ENCODE data around the gene UBR4. TPM values are rescaled to one million over a fixed set of nuclear protein-coding genes. Genes with fewer than 3 reads are reported as not detected.
"Not testable (repeated sequence)": the region's sequence is repeated elsewhere in the genome, so short reads cannot be mapped to it uniquely, and the experiment has no call there.

Gene UBR4
- polyA plus RNA-seq, 1 donor (not counting 4 experiments of a cell fraction or from before 2014, with no cell fraction given), result 39.0 TPM

DNA sequence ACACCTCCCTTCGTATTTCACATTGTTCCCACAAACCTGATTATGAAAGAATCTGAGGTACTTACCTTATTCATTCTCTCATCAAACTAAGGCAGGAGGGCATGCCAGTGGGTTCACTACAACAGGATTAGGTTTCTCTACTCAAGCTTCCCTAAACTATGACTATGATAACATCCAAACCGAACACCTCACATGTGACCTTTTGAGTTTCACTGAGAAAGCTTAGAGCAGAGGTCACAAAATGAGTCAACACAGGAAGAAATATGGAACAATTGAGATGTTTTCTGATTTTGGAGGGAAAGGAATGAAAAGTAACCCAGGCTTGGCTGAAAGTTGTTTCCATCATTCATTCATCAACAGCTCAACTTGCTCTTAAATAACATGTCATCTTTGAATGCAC lies 24.1 kb downstream of the UBR4 start:
- no peaks in the 10 kb centered on the region for H3K4me1 ChIP-seq (ENCODE audit: control insufficient read depth, extremely low read depth, insufficient read depth, low read length)
- DNase-seq (ENCODE audit: low read depth, low spot score) (no peak), FAIRE-seq (peak; percentile 13)
- TF ChIP-seq EZH2 (IDR thresholded peaks at IDR 0.05; ENCODE audit: low read length), result no peak
- TF ChIP-seq, protein P1, sequence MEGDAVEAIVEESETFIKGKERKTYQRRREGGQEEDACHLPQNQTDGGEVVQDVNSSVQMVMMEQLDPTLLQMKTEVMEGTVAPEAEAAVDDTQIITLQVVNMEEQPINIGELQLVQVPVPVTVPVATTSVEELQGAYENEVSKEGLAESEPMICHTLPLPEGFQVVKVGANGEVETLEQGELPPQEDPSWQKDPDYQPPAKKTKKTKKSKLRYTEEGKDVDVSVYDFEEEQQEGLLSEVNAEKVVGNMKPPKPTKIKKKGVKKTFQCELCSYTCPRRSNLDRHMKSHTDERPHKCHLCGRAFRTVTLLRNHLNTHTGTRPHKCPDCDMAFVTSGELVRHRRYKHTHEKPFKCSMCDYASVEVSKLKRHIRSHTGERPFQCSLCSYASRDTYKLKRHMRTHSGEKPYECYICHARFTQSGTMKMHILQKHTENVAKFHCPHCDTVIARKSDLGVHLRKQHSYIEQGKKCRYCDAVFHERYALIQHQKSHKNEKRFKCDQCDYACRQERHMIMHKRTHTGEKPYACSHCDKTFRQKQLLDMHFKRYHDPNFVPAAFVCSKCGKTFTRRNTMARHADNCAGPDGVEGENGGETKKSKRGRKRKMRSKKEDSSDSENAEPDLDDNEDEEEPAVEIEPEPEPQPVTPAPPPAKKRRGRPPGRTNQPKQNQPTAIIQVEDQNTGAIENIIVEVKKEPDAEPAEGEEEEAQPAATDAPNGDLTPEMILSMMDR (optimal IDR thresholded peaks at IDR 0.05 in 1 of 3, IDR thresholded peaks at IDR 0.05 in 1 of 3, conservative IDR thresholded peaks at IDR 0.05 in 1 of 3; ENCODE audit: extremely low read depth in 1 of 3, insufficient read depth in 2 of 3, low read length in 3 of 3), result no peak
- no peak overlapping the region for H3K4me2 ChIP-seq (ENCODE audit: control insufficient read depth, extremely low read depth, insufficient read depth, low read depth, low read length)
- dilution Hi-C loops (cut with MboI; ENCODE audit: extremely low pct_ligation_motif_present, low sequenced_read_pairs), result no loop called here
- H3K9me3 ChIP-seq (ENCODE audit: control insufficient read depth, low read depth, low read length), result no peaks in the 10 kb centered on the region
- H3K4me3 ChIP-seq (ENCODE audit: control insufficient read depth in 2 of 3, extremely low read depth in 1 of 3, insufficient read depth in 2 of 3, low read depth in 1 of 3, low read length in 3 of 3), result no peak overlapping the region
- no peaks in the 10 kb centered on the region for H3K27me3 ChIP-seq (ENCODE audit: control insufficient read depth, extremely low read depth, insufficient read depth, low read length)
- H3K79me2 ChIP-seq (ENCODE audit: control insufficient read depth, insufficient read depth, low read length), result peaks cover 3% of the 10 kb centered on the region
- H3K9me1 ChIP-seq (ENCODE audit: control insufficient read depth, extremely low read depth, insufficient read depth, low read length), result no peaks in the 10 kb centered on the region
- no peaks in the 10 kb centered on the region for H4K20me1 ChIP-seq (ENCODE audit: control insufficient read depth, extremely low read depth, insufficient read depth, low read length)
- no peak overlapping the region for H3K27ac ChIP-seq (ENCODE audit: control insufficient read depth, insufficient read depth, low read length)
- H3K9ac ChIP-seq (ENCODE audit: control insufficient read depth, extremely low read depth, insufficient read depth, low read length), result no peak overlapping the region
- H3K36me3 ChIP-seq (ENCODE audit: control insufficient read depth in 2 of 2, extremely low read depth in 1 of 2, insufficient read depth in 2 of 2, low read length in 2 of 2), result peaks cover 27 to 40% of the 10 kb centered on the region in 2 experiments
- H2AFZ ChIP-seq (ENCODE audit: control insufficient read depth, low read length), result no peak overlapping the region

DNA sequence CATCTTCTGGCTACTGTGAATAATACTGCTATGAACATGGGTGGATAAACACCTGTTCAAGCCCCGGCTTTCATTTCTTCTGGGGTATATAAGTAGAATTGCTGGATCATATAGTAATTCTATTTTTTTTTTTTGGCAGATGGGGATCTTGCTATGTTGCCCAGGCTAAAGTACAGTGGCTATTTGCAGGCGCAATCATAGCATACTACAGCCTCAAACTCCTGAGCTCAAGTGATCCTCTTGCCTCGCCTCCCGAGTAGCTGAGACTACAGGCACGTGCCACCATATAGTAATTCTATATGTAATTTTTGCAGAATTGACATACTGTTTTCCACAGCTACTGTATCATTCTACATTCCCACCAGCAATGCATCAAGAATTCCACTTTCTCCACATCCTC lies 27.8 kb downstream of the UBR4 start:
- Histone ChIP-seq H3K27me3 (ENCODE audit: control insufficient read depth, extremely low read depth, insufficient read depth, low read length) (no peaks in the 10 kb centered on the region), H2AFZ (ENCODE audit: control insufficient read depth, low read length) (no peak overlapping the region), H3K9ac (ENCODE audit: control insufficient read depth, extremely low read depth, insufficient read depth, low read length) (no peak overlapping the region), H3K9me3 (ENCODE audit: control insufficient read depth, low read depth, low read length) (no peaks in the 10 kb centered on the region), H3K79me2 (ENCODE audit: control insufficient read depth, insufficient read depth, low read length) (no peaks in the 10 kb centered on the region), H3K9me1 (ENCODE audit: control insufficient read depth, extremely low read depth, insufficient read depth, low read length) (no peaks in the 10 kb centered on the region), H3K4me1 (ENCODE audit: control insufficient read depth, extremely low read depth, insufficient read depth, low read length) (no peaks in the 10 kb centered on the region), H3K27ac (ENCODE audit: control insufficient read depth, insufficient read depth, low read length) (no peak overlapping the region), H3K36me3 (ENCODE audit: control insufficient read depth in 2 of 2, extremely low read depth in 1 of 2, insufficient read depth in 2 of 2, low read length in 2 of 2) (peaks cover 28 to 36% of the 10 kb centered on the region in 2 experiments), H3K4me3 (ENCODE audit: control insufficient read depth in 2 of 3, extremely low read depth in 1 of 3, insufficient read depth in 2 of 3, low read depth in 1 of 3, low read length in 3 of 3) (no peak overlapping the region), H3K4me2 (ENCODE audit: control insufficient read depth, extremely low read depth, insufficient read depth, low read depth, low read length) (no peak overlapping the region), H4K20me1 (ENCODE audit: control insufficient read depth, extremely low read depth, insufficient read depth, low read length) (no peaks in the 10 kb centered on the region)
- TF ChIP-seq, protein P1 (optimal IDR thresholded peaks at IDR 0.05 in 1 of 3, IDR thresholded peaks at IDR 0.05 in 1 of 3, conservative IDR thresholded peaks at IDR 0.05 in 1 of 3; ENCODE audit: extremely low read depth in 1 of 3, insufficient read depth in 2 of 3, low read length in 3 of 3), result no peak
- no peak for TF ChIP-seq EZH2 (IDR thresholded peaks at IDR 0.05; ENCODE audit: low read length)
- no peak for FAIRE-seq
- dilution Hi-C loops (cut with MboI; ENCODE audit: extremely low pct_ligation_motif_present, low sequenced_read_pairs), result no loop called here
- DNase-seq (ENCODE audit: low read depth, low spot score), result no peak

DNA sequence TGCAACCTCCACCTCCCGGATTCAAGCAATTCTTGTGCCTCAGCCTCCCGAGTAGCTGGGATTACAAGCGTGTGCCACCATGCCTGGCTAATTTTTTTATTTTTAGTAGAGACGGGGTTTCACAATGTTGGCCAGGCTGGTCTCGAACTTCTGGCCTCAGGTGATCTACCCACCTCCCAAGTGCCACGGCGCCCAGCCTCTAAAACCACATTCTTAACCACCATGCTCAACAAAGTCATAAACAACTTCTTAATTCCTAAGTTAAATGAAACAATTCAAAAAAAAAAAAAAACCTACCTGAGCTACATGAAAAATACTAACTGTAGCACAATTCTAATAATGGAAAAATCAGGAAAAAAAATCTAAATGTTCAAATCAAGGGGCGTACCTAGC lies 29.8 kb downstream of the UBR4 start:
- H3K9me3 ChIP-seq (ENCODE audit: control insufficient read depth, low read depth, low read length); H3K4me1 ChIP-seq (ENCODE audit: control insufficient read depth, extremely low read depth, insufficient read depth, low read length); H3K79me2 ChIP-seq (ENCODE audit: control insufficient read depth, insufficient read depth, low read length); H2AFZ ChIP-seq (ENCODE audit: control insufficient read depth, low read length); H3K4me3 ChIP-seq (ENCODE audit: control insufficient read depth in 2 of 3, extremely low read depth in 1 of 3, insufficient read depth in 2 of 3, low read depth in 1 of 3, low read length in 3 of 3); H3K4me2 ChIP-seq (ENCODE audit: control insufficient read depth, extremely low read depth, insufficient read depth, low read depth, low read length); FAIRE-seq; H3K27me3 ChIP-seq (ENCODE audit: control insufficient read depth, extremely low read depth, insufficient read depth, low read length); dilution Hi-C loops (cut with MboI; ENCODE audit: extremely low pct_ligation_motif_present, low sequenced_read_pairs); H4K20me1 ChIP-seq (ENCODE audit: control insufficient read depth, extremely low read depth, insufficient read depth, low read length); DNase-seq (ENCODE audit: low read depth, low spot score); H3K9ac ChIP-seq (ENCODE audit: control insufficient read depth, extremely low read depth, insufficient read depth, low read length); H3K27ac ChIP-seq (ENCODE audit: control insufficient read depth, insufficient read depth, low read length); H3K9me1 ChIP-seq (ENCODE audit: control insufficient read depth, extremely low read depth, insufficient read depth, low read length): not testable (repeated sequence)
- H3K36me3 ChIP-seq (ENCODE audit: control insufficient read depth in 2 of 2, extremely low read depth in 1 of 2, insufficient read depth in 2 of 2, low read length in 2 of 2), result peaks cover 19 to 28% of the 10 kb centered on the region in 2 experiments

All from keratinocyte (primary cell).